ENCODE results near the gene BACE2.

BACE2 gene

GRCh38 chr21:41160036-41160435 is 7.9 kb upstream of the BACE2 start:
- TF ChIP-seq CTCF (IDR thresholded peaks at IDR 0.05; ENCODE audit: insufficient read depth, missing control alignments) = no peak
- no peak for FAIRE-seq
- no peak for DNase-seq (ENCODE audit: insufficient read length, low spot score)

GRCh38 chr21:41161428-41161827 is 6.5 kb upstream of the BACE2 start:
- FAIRE-seq (no peak), DNase-seq (ENCODE audit: insufficient read length, low spot score) (no peak)
- TF ChIP-seq CTCF (IDR thresholded peaks at IDR 0.05; ENCODE audit: insufficient read depth, missing control alignments) = no peak

- DNase-seq (ENCODE audit: insufficient read length, low spot score) = no peak
- FAIRE-seq = no peak
- TF ChIP-seq CTCF (IDR thresholded peaks at IDR 0.05; ENCODE audit: insufficient read depth, missing control alignments) = no peak
Observed at GRCh38 chr21:41162096-41162495, 5.9 kb upstream of the BACE2 start.

GRCh38 chr21:41163091-41163490 is 4.9 kb upstream of the BACE2 start:
- no peak for TF ChIP-seq CTCF (IDR thresholded peaks at IDR 0.05; ENCODE audit: insufficient read depth, missing control alignments)
- FAIRE-seq (no peak), DNase-seq (ENCODE audit: insufficient read length, low spot score) (no peak)

GRCh38 chr21:41164052-41164451 is 3.9 kb upstream of the BACE2 start:
- TF ChIP-seq CTCF (IDR thresholded peaks at IDR 0.05; ENCODE audit: insufficient read depth, missing control alignments) = no peak
- no peak for FAIRE-seq
- DNase-seq (ENCODE audit: insufficient read length, low spot score) = no peak

GRCh38 chr21:41164981-41165655 is 2.8 kb upstream of the BACE2 start:
- DNase-seq (ENCODE audit: insufficient read length, low spot score) = no peak
- no peak for TF ChIP-seq CTCF (IDR thresholded peaks at IDR 0.05; ENCODE audit: insufficient read depth, missing control alignments)
- no peak for FAIRE-seq

GRCh38 chr21:41166884-41167283 is 1.1 kb upstream of the BACE2 start:
- TF ChIP-seq CTCF (IDR thresholded peaks at IDR 0.05; ENCODE audit: insufficient read depth, missing control alignments) = no peak
- FAIRE-seq (no peak), DNase-seq (ENCODE audit: insufficient read length, low spot score) (no peak)
